ENCODE results near the gene ZNF488. TPM values are rescaled to one million over a fixed set of nuclear protein-coding genes. Genes with fewer than 3 reads are reported as not detected.

The ZNF488 gene
- total and polyA plus RNA-seq, 2 donors (not counting 1 experiment from before 2014, with no cell fraction given): 0.07 TPM; not detected in 1

- Histone ChIP-seq H3K9ac (ENCODE audit: insufficient read depth, low read length) (no peak overlapping the region), H3K79me2 (ENCODE audit: control insufficient read depth, insufficient read depth, low read length) (no peaks in the 10 kb centered on the region), H3K27ac (ENCODE audit: insufficient read depth, low read length) (no peak overlapping the region), H3K36me3 (ENCODE audit: control insufficient read depth, insufficient read depth, low read length) (no peaks in the 10 kb centered on the region), H3K4me1 (ENCODE audit: control insufficient read depth, extremely low read depth, insufficient read depth, low read length) (no peaks in the 10 kb centered on the region), H3K27me3 (ENCODE audit: control insufficient read depth, insufficient read depth, low read length) (peaks cover 12% of the 10 kb centered on the region), H2AFZ (ENCODE audit: low read length) (no peak overlapping the region), H4K20me1 (ENCODE audit: control insufficient read depth, extremely low read depth, insufficient read depth, low read length) (no peaks in the 10 kb centered on the region), H3K9me3 (ENCODE audit: control insufficient read depth, insufficient read depth, low read depth, low read length) (no peaks in the 10 kb centered on the region), H3K4me2 (ENCODE audit: extremely low read depth, insufficient read depth, low read length) (no peak overlapping the region), H3K4me3 (replicated peaks in 1 of 4; ENCODE audit: control extremely low read depth in 1 of 4, insufficient read depth in 1 of 4, low read depth in 3 of 4, low read length in 4 of 4) (no peak overlapping the region)
- no peak for DNase-seq (ENCODE audit: low read depth in 2 of 2)
- TF ChIP-seq EZH2 (IDR thresholded peaks at IDR 0.05; ENCODE audit: low read length, missing control alignments): no peak
- TF ChIP-seq CTCF (conservative IDR thresholded peaks at IDR 0.05 in 1 of 2, IDR thresholded peaks at IDR 0.05 in 1 of 2; ENCODE audit: low read depth in 1 of 2, low read length in 2 of 2): no peak
These were observed 61.0 kb downstream of the ZNF488 start for GRCh38 chr10:47323087-47323486.

- H3K4me3 ChIP-seq (replicated peaks in 1 of 4; ENCODE audit: control extremely low read depth in 1 of 4, insufficient read depth in 1 of 4, low read depth in 3 of 4, low read length in 4 of 4): no peak within 1 kb of the TSS
- no peak within 1 kb of the TSS for H3K4me2 ChIP-seq (ENCODE audit: extremely low read depth, insufficient read depth, low read length)
- no peaks in the 10 kb centered on the region for H3K4me1 ChIP-seq (ENCODE audit: control insufficient read depth, extremely low read depth, insufficient read depth, low read length)
- H3K27ac ChIP-seq (ENCODE audit: insufficient read depth, low read length): no peak within 1 kb of the TSS
- no peaks in the 10 kb centered on the region for H4K20me1 ChIP-seq (ENCODE audit: control insufficient read depth, extremely low read depth, insufficient read depth, low read length)
- H3K36me3 ChIP-seq (ENCODE audit: control insufficient read depth, insufficient read depth, low read length): no peaks in the 10 kb centered on the region
- no peak within 1 kb of the TSS for H3K9ac ChIP-seq (ENCODE audit: insufficient read depth, low read length)
- DNase-seq (ENCODE audit: low read depth in 2 of 2): no peak
- TF ChIP-seq EZH2 (IDR thresholded peaks at IDR 0.05; ENCODE audit: low read length, missing control alignments): no peak
- no peak for TF ChIP-seq CTCF (conservative IDR thresholded peaks at IDR 0.05 in 1 of 2, IDR thresholded peaks at IDR 0.05 in 1 of 2; ENCODE audit: low read depth in 1 of 2, low read length in 2 of 2)
- H3K79me2 ChIP-seq (ENCODE audit: control insufficient read depth, insufficient read depth, low read length): no peaks in the 10 kb centered on the region
- peaks cover 12% of the 10 kb centered on the region for H3K27me3 ChIP-seq (ENCODE audit: control insufficient read depth, insufficient read depth, low read length)
- no peaks in the 10 kb centered on the region for H3K9me3 ChIP-seq (ENCODE audit: control insufficient read depth, insufficient read depth, low read depth, low read length)
- H2AFZ ChIP-seq (ENCODE audit: low read length): no peak within 1 kb of the TSS
These were observed 61.6 kb downstream of the ZNF488 start, which contains the start of gene GDF2 for GRCh38 chr10:47322300-47323061. GDF2 (plus strand) TSS chr10:47322454; CDS start chr10:47322669, 215 bp downstream.

GRCh38 chr10:47321521-47322195, 62.4 kb downstream of the ZNF488 start:
- no peak overlapping the region for H3K4me2 ChIP-seq (ENCODE audit: extremely low read depth, insufficient read depth, low read length)
- no peak for TF ChIP-seq EZH2 (IDR thresholded peaks at IDR 0.05; ENCODE audit: low read length, missing control alignments)
- DNase-seq (ENCODE audit: low read depth in 2 of 2): no peak

More at GRCh38 chr10:47321521-47322195, 62.4 kb downstream of the ZNF488 start:
- Histone ChIP-seq H2AFZ (ENCODE audit: low read length) (no peak overlapping the region), H3K9me3 (ENCODE audit: control insufficient read depth, insufficient read depth, low read depth, low read length) (no peaks in the 10 kb centered on the region), H3K27me3 (ENCODE audit: control insufficient read depth, insufficient read depth, low read length) (peaks cover 12% of the 10 kb centered on the region), H3K4me3 (replicated peaks in 1 of 4; ENCODE audit: control extremely low read depth in 1 of 4, insufficient read depth in 1 of 4, low read depth in 3 of 4, low read length in 4 of 4) (no peak overlapping the region), H3K27ac (ENCODE audit: insufficient read depth, low read length) (no peak overlapping the region), H3K79me2 (ENCODE audit: control insufficient read depth, insufficient read depth, low read length) (no peaks in the 10 kb centered on the region), H3K4me1 (ENCODE audit: control insufficient read depth, extremely low read depth, insufficient read depth, low read length) (no peaks in the 10 kb centered on the region), H3K9ac (ENCODE audit: insufficient read depth, low read length) (no peak overlapping the region), H4K20me1 (ENCODE audit: control insufficient read depth, extremely low read depth, insufficient read depth, low read length) (no peaks in the 10 kb centered on the region), H3K36me3 (ENCODE audit: control insufficient read depth, insufficient read depth, low read length) (no peaks in the 10 kb centered on the region)
